Embryonic facial prominence (tissue), 1 donor: ENCODE data around the gene SLX4IP.

Experiments used
- DNase-seq: peaks from one replicate; pipeline ENCODE4 v3.0.0-alpha.2; 2016; ENCODE audit errors: extremely low spot score

SLX4IP gene

GRCh38 chr20:10496465-10496864 is 61.4 kb downstream of the SLX4IP start:
- DNase-seq = no peak

- no peak for DNase-seq
Measured at GRCh38 chr20:10497283-10497682, 62.2 kb downstream of the SLX4IP start.

GRCh38 chr20:10497791-10498190 is 62.7 kb downstream of the SLX4IP start:
- DNase-seq = no peak

GRCh38 chr20:10498200-10498599 is 63.1 kb downstream of the SLX4IP start:
- DNase-seq = no peak

GRCh38 chr20:10501402-10501801 is 66.3 kb downstream of the SLX4IP start:
- DNase-seq = no peak

- no peak for DNase-seq
Measured at GRCh38 chr20:10502098-10502526, 67.0 kb downstream of the SLX4IP start.

GRCh38 chr20:10504608-10504993 is 69.5 kb downstream of the SLX4IP start:
- peak; percentile 33 for DNase-seq

GRCh38 chr20:10504994-10505730 is 70.1 kb downstream of the SLX4IP start:
- DNase-seq = no peak

- DNase-seq = peak; percentile 14
Measured at GRCh38 chr20:10505827-10506226, 70.7 kb downstream of the SLX4IP start.

GRCh38 chr20:10507052-10507451 is 71.9 kb downstream of the SLX4IP start:
- no peak for DNase-seq

- no peak for DNase-seq
Measured at GRCh38 chr20:10508060-10508459, 73.0 kb downstream of the SLX4IP start.

GRCh38 chr20:10508468-10509251 is 73.6 kb downstream of the SLX4IP start:
- no peak for DNase-seq

GRCh38 chr20:10509376-10509775 is 74.3 kb downstream of the SLX4IP start:
- no peak for DNase-seq

GRCh38 chr20:10510216-10510615 is 75.1 kb downstream of the SLX4IP start:
- DNase-seq = no peak

GRCh38 chr20:10511170-10511508 is 76.0 kb downstream of the SLX4IP start:
- no peak for DNase-seq

GRCh38 chr20:10511509-10512251 is 76.6 kb downstream of the SLX4IP start:
- no peak for DNase-seq

GRCh38 chr20:10513061-10513460 is 78.0 kb downstream of the SLX4IP start:
- DNase-seq = no peak

- no peak for DNase-seq
Measured at GRCh38 chr20:10513931-10514575, 78.9 kb downstream of the SLX4IP start.

- DNase-seq = no peak
Measured at GRCh38 chr20:10516529-10516928, 81.4 kb downstream of the SLX4IP start.

- DNase-seq = no peak
Measured at GRCh38 chr20:10519361-10520046, 84.4 kb downstream of the SLX4IP start.

GRCh38 chr20:10520528-10520927 is 85.4 kb downstream of the SLX4IP start:
- DNase-seq = no peak
